SK-N-SH treated with all-trans-retinoic acid at 6 μM for 48 hours (cell line): Measurements from ENCODE around the gene IFT74.

Experiments
- ATAC-seq: fragments of 200-7000 bp; cut with Tn5 transposase; 3 replicates; pipeline ENCODE4 v1.9.1; 2020; ENCODE audit warnings: mild to moderate bottlenecking, moderate library complexity
- ARNTL ChIP-seq: fragments of 450-650 bp; formaldehyde crosslinking; IDR thresholded peaks from 2 replicates; pipeline ENCODE4 v1.5.0; 2020; ENCODE audit warnings: low read depth, mild to moderate bottlenecking, moderate library complexity, borderline replicate concordance
- BACH2 ChIP-seq: fragments of 250-450 bp; sonication (Bioruptor Pico); IDR thresholded peaks from 2 replicates; pipeline ENCODE4 v1.9.0; 2021; ENCODE audit warnings: mild to moderate bottlenecking, borderline replicate concordance
- CSDC2 ChIP-seq: fragments of 250-450 bp; sonication (Bioruptor Pico); IDR thresholded peaks from 2 replicates; pipeline ENCODE4 v1.5.0; 2020; ENCODE audit warnings: mild to moderate bottlenecking, moderate library complexity
- ESRRG ChIP-seq: fragments of 250-450 bp; sonication (Bioruptor Pico); IDR thresholded peaks from 2 replicates; pipeline ENCODE4 v1.6.1; 2021; ENCODE audit warnings: mild to moderate bottlenecking
- ISL1 ChIP-seq: fragments of 250-450 bp; sonication (Bioruptor Pico); IDR thresholded peaks from 2 replicates; pipeline ENCODE4 v2.1.2; 2022; ENCODE audit warnings: mild to moderate bottlenecking, moderate library complexity
- OSR1 ChIP-seq: fragments of 250-450 bp; sonication (Bioruptor Pico); IDR thresholded peaks from 2 replicates; pipeline ENCODE4 v1.8.0; 2022; ENCODE audit warnings: moderate library complexity, mild to moderate bottlenecking, inconsistent platforms
- PATZ1 ChIP-seq: fragments of 250-450 bp; sonication (Bioruptor Pico); IDR thresholded peaks from 2 replicates; pipeline ENCODE4 v1.8.0; 2020; ENCODE audit warnings: mild to moderate bottlenecking, moderate library complexity, borderline replicate concordance
- PPARA ChIP-seq: fragments of 250-450 bp; sonication (Bioruptor Pico); IDR thresholded peaks from 2 replicates; pipeline ENCODE4 v1.5.0; 2020; ENCODE audit warnings: mild to moderate bottlenecking, borderline replicate concordance
- RARB ChIP-seq: fragments of 250-450 bp; sonication (Bioruptor Pico); IDR thresholded peaks from 2 replicates; pipeline ENCODE4 v1.8.0; 2021; ENCODE audit warnings: mild to moderate bottlenecking, moderate library complexity
- SNAI2 ChIP-seq: fragments of 250-450 bp; sonication (Bioruptor Pico); IDR thresholded peaks from 2 replicates; pipeline ENCODE4 v1.5.0; 2020; ENCODE audit warnings: mild to moderate bottlenecking, moderate library complexity
- TCF4 ChIP-seq: fragments of 250-450 bp; sonication (Bioruptor Pico); IDR thresholded peaks from 2 replicates; pipeline ENCODE4 v1.8.0; 2021; ENCODE audit warnings: mild to moderate bottlenecking, moderate library complexity, borderline replicate concordance
- TOX ChIP-seq: fragments of 250-450 bp; sonication (Bioruptor Pico); IDR thresholded peaks from 2 replicates; pipeline ENCODE4 v1.8.0; 2021; ENCODE audit warnings: mild to moderate bottlenecking, moderate library complexity, borderline replicate concordance
- ZFP3 ChIP-seq: fragments of 250-450 bp; sonication (Bioruptor Pico); IDR thresholded peaks from 2 replicates; pipeline ENCODE4 v1.5.0; 2020; ENCODE audit warnings: mild to moderate bottlenecking, moderate library complexity
- ZFP30 ChIP-seq: fragments of 450-650 bp; formaldehyde crosslinking; IDR thresholded peaks from 2 replicates; pipeline ENCODE4 v1.5.0; 2022; ENCODE audit warnings: mild to moderate bottlenecking, moderate library complexity
- ZNF565 ChIP-seq: fragments of 450-650 bp; formaldehyde crosslinking; conservative IDR thresholded peaks from 2 replicates; pipeline ENCODE4 v1.5.0; 2020; ENCODE audit warnings: low read depth, mild to moderate bottlenecking, moderate library complexity
- ZNF70 ChIP-seq: fragments of 450-650 bp; formaldehyde crosslinking; IDR thresholded peaks from 2 replicates; pipeline ENCODE4 v1.5.0; 2020; ENCODE audit warnings: mild to moderate bottlenecking, moderate library complexity
- ZNF8 ChIP-seq: fragments of 450-650 bp; formaldehyde crosslinking; IDR thresholded peaks from 2 replicates; pipeline ENCODE4 v1.5.0; 2020; ENCODE audit warnings: mild to moderate bottlenecking, moderate library complexity
- TF ChIP-seq, protein P1 (sequence below): fragments of 250-450 bp; sonication (Bioruptor Pico); IDR thresholded peaks from 2 replicates; pipeline ENCODE4 v1.5.1; 2021; ENCODE audit warnings: mild to moderate bottlenecking, moderate library complexity
- TF ChIP-seq, protein P2 (sequence below): fragments of 250-450 bp; sonication (Bioruptor Pico); IDR thresholded peaks from 2 replicates; pipeline ENCODE4 v1.5.1; 2020; ENCODE audit warnings: low read depth, mild to moderate bottlenecking, moderate library complexity
- TF ChIP-seq, protein P3 (sequence below): fragments of 250-450 bp; sonication (Bioruptor Pico); IDR thresholded peaks from 2 replicates; pipeline ENCODE4 v1.8.0; 2021; ENCODE audit warnings: low read depth, mild to moderate bottlenecking, moderate library complexity, borderline replicate concordance
- TF ChIP-seq, protein P4 (sequence below): fragments of 250-450 bp; sonication (Bioruptor Pico); IDR thresholded peaks from 2 replicates; pipeline ENCODE4 v1.5.0; 2020; ENCODE audit warnings: mild to moderate bottlenecking, moderate library complexity

The IFT74 gene

GRCh38 chr9:26954050-26954508 is 2.1 kb upstream of the IFT74 start:
- TF ChIP-seq ZFP3 (no peak), ESRRG (no peak), PATZ1 (no peak), ZNF565 (no peak), ARNTL (no peak), ZFP30 (CRISPR knock-in tag) (no peak), CSDC2 (CRISPR knock-in tag) (no peak)
- TF ChIP-seq, protein P1, sequence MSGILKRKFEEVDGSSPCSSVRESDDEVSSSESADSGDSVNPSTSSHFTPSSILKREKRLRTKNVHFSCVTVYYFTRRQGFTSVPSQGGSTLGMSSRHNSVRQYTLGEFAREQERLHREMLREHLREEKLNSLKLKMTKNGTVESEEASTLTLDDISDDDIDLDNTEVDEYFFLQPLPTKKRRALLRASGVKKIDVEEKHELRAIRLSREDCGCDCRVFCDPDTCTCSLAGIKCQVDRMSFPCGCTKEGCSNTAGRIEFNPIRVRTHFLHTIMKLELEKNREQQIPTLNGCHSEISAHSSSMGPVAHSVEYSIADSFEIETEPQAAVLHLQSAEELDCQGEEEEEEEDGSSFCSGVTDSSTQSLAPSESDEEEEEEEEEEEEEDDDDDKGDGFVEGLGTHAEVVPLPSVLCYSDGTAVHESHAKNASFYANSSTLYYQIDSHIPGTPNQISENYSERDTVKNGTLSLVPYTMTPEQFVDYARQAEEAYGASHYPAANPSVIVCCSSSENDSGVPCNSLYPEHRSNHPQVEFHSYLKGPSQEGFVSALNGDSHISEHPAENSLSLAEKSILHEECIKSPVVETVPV: no peak
- no peak for ATAC-seq

GRCh38 chr9:26955222-26955903 is 849 bp upstream of the IFT74 start:
- no peak for ATAC-seq

DNA sequence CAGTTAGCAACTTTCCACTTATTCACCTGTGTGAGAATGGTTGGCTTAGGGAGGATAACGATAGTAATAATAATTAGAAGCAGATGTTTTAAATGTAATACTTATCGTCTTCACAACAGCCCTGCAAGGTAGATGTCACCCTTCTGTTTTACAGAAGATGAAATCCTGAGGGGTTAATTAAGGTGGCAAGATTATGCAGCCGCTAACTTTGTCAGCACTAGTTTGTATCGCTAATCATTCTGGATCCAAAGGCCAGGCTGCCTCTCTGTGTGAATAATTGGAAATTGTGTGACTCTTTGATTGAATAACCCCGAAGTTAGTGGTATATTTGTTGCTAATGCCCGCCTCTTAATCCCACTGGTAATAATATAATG is 635 bp downstream of the IFT74 start:
- ATAC-seq: no peak
- no peak for TF ChIP-seq ZNF8 (CRISPR knock-in tag)
- no peak for TF ChIP-seq ZNF70 (CRISPR knock-in tag)
- TF ChIP-seq ARNTL: no peak
- TF ChIP-seq CSDC2 (CRISPR knock-in tag): no peak
- TF ChIP-seq, protein P1: no peak
- no peak for TF ChIP-seq ISL1 (CRISPR knock-in tag)
- TF ChIP-seq ZFP3: no peak
- no peak for TF ChIP-seq SNAI2 (CRISPR knock-in tag)
- TF ChIP-seq ESRRG: no peak
- TF ChIP-seq OSR1 (CRISPR knock-in tag): no peak
- no peak for TF ChIP-seq RARB
- TF ChIP-seq, protein P2, sequence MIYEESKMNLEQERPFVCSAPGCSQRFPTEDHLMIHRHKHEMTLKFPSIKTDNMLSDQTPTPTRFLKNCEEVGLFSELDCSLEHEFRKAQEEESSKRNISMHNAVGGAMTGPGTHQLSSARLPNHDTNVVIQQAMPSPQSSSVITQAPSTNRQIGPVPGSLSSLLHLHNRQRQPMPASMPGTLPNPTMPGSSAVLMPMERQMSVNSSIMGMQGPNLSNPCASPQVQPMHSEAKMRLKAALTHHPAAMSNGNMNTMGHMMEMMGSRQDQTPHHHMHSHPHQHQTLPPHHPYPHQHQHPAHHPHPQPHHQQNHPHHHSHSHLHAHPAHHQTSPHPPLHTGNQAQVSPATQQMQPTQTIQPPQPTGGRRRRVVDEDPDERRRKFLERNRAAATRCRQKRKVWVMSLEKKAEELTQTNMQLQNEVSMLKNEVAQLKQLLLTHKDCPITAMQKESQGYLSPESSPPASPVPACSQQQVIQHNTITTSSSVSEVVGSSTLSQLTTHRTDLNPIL (CRISPR knock-in tag): no peak
- no peak for TF ChIP-seq BACH2 (CRISPR knock-in tag)
- TF ChIP-seq TCF4 (CRISPR knock-in tag): no peak
- TF ChIP-seq, protein P3, sequence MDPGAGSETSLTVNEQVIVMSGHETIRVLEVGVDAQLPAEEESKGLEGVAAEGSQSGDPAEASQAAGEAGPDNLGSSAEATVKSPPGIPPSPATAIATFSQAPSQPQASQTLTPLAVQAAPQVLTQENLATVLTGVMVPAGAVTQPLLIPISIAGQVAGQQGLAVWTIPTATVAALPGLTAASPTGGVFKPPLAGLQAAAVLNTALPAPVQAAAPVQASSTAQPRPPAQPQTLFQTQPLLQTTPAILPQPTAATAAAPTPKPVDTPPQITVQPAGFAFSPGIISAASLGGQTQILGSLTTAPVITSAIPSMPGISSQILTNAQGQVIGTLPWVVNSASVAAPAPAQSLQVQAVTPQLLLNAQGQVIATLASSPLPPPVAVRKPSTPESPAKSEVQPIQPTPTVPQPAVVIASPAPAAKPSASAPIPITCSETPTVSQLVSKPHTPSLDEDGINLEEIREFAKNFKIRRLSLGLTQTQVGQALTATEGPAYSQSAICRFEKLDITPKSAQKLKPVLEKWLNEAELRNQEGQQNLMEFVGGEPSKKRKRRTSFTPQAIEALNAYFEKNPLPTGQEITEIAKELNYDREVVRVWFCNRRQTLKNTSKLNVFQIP: no peak
- TF ChIP-seq PPARA (CRISPR knock-in tag): no peak

More at GRCh38 chr9:26955222-26955903, 849 bp upstream of the IFT74 start:
- TF ChIP-seq ARNTL: no peak
- TF ChIP-seq, protein P3: no peak
- TF ChIP-seq BACH2 (CRISPR knock-in tag): no peak
- TF ChIP-seq ZNF8 (CRISPR knock-in tag): no peak
- TF ChIP-seq, all 23 proteins: peak for 0

- TF ChIP-seq OSR1 (CRISPR knock-in tag): no peak
- TF ChIP-seq ZNF70 (CRISPR knock-in tag): no peak
- TF ChIP-seq, protein P4, sequence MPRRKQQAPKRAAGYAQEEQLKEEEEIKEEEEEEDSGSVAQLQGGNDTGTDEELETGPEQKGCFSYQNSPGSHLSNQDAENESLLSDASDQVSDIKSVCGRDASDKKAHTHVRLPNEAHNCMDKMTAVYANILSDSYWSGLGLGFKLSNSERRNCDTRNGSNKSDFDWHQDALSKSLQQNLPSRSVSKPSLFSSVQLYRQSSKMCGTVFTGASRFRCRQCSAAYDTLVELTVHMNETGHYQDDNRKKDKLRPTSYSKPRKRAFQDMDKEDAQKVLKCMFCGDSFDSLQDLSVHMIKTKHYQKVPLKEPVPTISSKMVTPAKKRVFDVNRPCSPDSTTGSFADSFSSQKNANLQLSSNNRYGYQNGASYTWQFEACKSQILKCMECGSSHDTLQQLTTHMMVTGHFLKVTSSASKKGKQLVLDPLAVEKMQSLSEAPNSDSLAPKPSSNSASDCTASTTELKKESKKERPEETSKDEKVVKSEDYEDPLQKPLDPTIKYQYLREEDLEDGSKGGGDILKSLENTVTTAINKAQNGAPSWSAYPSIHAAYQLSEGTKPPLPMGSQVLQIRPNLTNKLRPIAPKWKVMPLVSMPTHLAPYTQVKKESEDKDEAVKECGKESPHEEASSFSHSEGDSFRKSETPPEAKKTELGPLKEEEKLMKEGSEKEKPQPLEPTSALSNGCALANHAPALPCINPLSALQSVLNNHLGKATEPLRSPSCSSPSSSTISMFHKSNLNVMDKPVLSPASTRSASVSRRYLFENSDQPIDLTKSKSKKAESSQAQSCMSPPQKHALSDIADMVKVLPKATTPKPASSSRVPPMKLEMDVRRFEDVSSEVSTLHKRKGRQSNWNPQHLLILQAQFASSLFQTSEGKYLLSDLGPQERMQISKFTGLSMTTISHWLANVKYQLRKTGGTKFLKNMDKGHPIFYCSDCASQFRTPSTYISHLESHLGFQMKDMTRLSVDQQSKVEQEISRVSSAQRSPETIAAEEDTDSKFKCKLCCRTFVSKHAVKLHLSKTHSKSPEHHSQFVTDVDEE (CRISPR knock-in tag): no peak
- no peak for TF ChIP-seq ZNF565
- TF ChIP-seq TOX (CRISPR knock-in tag): no peak
- no peak for ATAC-seq
Measured at GRCh38 chr9:26971721-26972120, 15.5 kb downstream of the IFT74 start.
